Sigmoid colon (tissue), 7 donors: ENCODE results near the gene MAGI2. TPM values are rescaled to one million over a fixed set of nuclear protein-coding genes. Genes with fewer than 3 reads are reported as not detected.

Source experiments
- DNase-seq: peaks from one replicate; pipeline ENCODE4 v3.0.0-alpha.2; 2019
- H3K27ac ChIP-seq, 4 donors: fragments of 200-600 bp; sonication (generic); one replicate each; pipeline ENCODE4 v1.5.1; 2016 to 2019; ENCODE audit warnings: mild to moderate bottlenecking in 1 of 4
- H3K27me3 ChIP-seq, 3 donors: fragments of 200-600 bp; sonication (generic); one replicate each; pipeline ENCODE4 v1.5.1; 2019; ENCODE audit warnings: mild to moderate bottlenecking in 1 of 3
- H3K36me3 ChIP-seq, 4 donors: fragments of 200-600 bp; sonication (generic); one replicate each; pipeline ENCODE4 v1.5.1; 2016 to 2019
- H3K4me1 ChIP-seq, 4 donors: fragments of 200-600 bp; sonication (generic); one replicate each; pipeline ENCODE4 v1.5.1; 2017 to 2019
- H3K4me3 ChIP-seq, 4 donors: fragments of 200-600 bp; sonication (generic); one replicate each; pipeline ENCODE4 v1.5.1; 2017 to 2019; ENCODE audit warnings: mild to moderate bottlenecking in 2 of 4, moderate library complexity in 1 of 4
- H3K9me3 ChIP-seq, 4 donors: fragments of 200-600 bp in 3 of 4; sonication (generic) in 3 of 4; one replicate each; pipeline versions ENCODE4 v1.5.1 to v1.6.1; 2013 to 2019
- CTCF ChIP-seq, 4 experiments: fragments of 450-650 bp in 3 of 4; fragments of 200-600 bp in 1 of 4; IDR thresholded peaks; one replicate each; pipeline ENCODE4 v1.5.1; 2016 to 2019; ENCODE audit warnings: antibody characterized with exemption in 4 of 4, mild to moderate bottlenecking in 3 of 4, moderate library complexity in 2 of 4
- EP300 ChIP-seq, 4 donors: sonication (generic); formaldehyde crosslinking; IDR thresholded peaks; one replicate each; pipeline ENCODE4 v1.6.1; 2017; ENCODE audit warnings: antibody characterized with exemption in 4 of 4
- POLR2A ChIP-seq, 2 donors: fragments of 450-650 bp; IDR thresholded peaks; one replicate each; pipeline ENCODE4 v1.6.1; 2016; ENCODE audit warnings: antibody characterized with exemption in 2 of 2, mild to moderate bottlenecking in 2 of 2, moderate library complexity in 2 of 2
- POLR2AphosphoS5 ChIP-seq, 4 donors: sonication (generic); formaldehyde crosslinking; IDR thresholded peaks; one replicate each; pipeline ENCODE4 v1.6.1; 2017; ENCODE audit warnings: antibody characterized with exemption in 4 of 4
- WGBS, 2 donors: extraction: QIAGEN DNeasy Blood & Tissue Kit; methylation state at CpG; one replicate each; pipeline ENCODE4 v1.1.7; 2013; 5-methylcytosine and 5-hydroxymethylcytosine counted together
- intact Hi-C: fragments of 100-400 bp; cut with DNase I; formaldehyde crosslinking; loops from one replicate; pipeline ENCODE4 v1.15.1; 2023
- polyA plus RNA-seq, 3 donors: library from polyadenylated mRNA; stranded (reverse); fragments of 200-250 nt; gene quantifications; one replicate each; pipeline ENCODE4 v1.2.3, GENCODE V29; 2013
- total RNA-seq, 4 donors: library from RNA; depleted of rRNA; stranded (reverse); fragments of >200 nt; gene quantifications; one replicate each; pipeline ENCODE4 v1.1.0, GENCODE V29; 2016
- donor health status: healthy with polysubstance abuse.
- donor health status: Bipolar disorder and iron deficiency.
- donor health status: healthy.

MAGI2 gene
- total and polyA plus RNA-seq, 7 donors: 0.69 to 26.9 (median 14.7) TPM

- H3K4me1 ChIP-seq: peaks cover 0 to 11% (median 4%) of the 10 kb centered on the region in 4 donors
Observed at GRCh38 chr7:79287981-79288380, 165.5 kb downstream of the MAGI2 start.

GRCh38 chr7:79286181-79286580 is 167.3 kb downstream of the MAGI2 start:
- no peak overlapping the region for H3K4me3 ChIP-seq
- H3K4me1 ChIP-seq: peaks cover 0 to 29% (median 13%) of the 10 kb centered on the region in 4 donors
- no peaks in the 10 kb centered on the region for H3K36me3 ChIP-seq
- H3K9me3 ChIP-seq: no peaks in the 10 kb centered on the region
- no peak overlapping the region for H3K27ac ChIP-seq
- no peak for DNase-seq
- 31 to 47% methylated on average over 1 of the region's 1 CpG for WGBS, 2 donors
- no peaks in the 10 kb centered on the region for H3K27me3 ChIP-seq
- no peak for TF ChIP-seq POLR2A (IDR thresholded peaks at IDR 0.05)
- no peak for TF ChIP-seq CTCF (IDR thresholded peaks at IDR 0.05)
- no peak for TF ChIP-seq EP300 (IDR thresholded peaks at IDR 0.05)
- TF ChIP-seq POLR2AphosphoS5 (IDR thresholded peaks at IDR 0.05): no peak
- intact Hi-C loops: loop anchor here (5.0 kb wide), 1 partner anchor 301 kb away; no protein-coding TSS in a partner anchor

More at GRCh38 chr7:79287981-79288380, 165.5 kb downstream of the MAGI2 start:
- WGBS, 2 donors: 78 to 90% methylated on average over 1 of the region's 1 CpG
- TF ChIP-seq POLR2AphosphoS5 (IDR thresholded peaks at IDR 0.05) (no peak), POLR2A (IDR thresholded peaks at IDR 0.05) (no peak), EP300 (IDR thresholded peaks at IDR 0.05) (no peak), CTCF (IDR thresholded peaks at IDR 0.05) (no peak)
- DNase-seq: no peak
- Histone ChIP-seq H3K9me3 (no peaks in the 10 kb centered on the region), H3K27me3 (no peaks in the 10 kb centered on the region), H3K4me3 (no peak overlapping the region), H3K36me3 (no peaks in the 10 kb centered on the region), H3K27ac (no peak overlapping the region)
- intact Hi-C loops: loop anchor here (5.0 kb wide), 1 partner anchor 299 kb away; no protein-coding TSS in a partner anchor

GRCh38 chr7:79285756-79286155 is 167.7 kb downstream of the MAGI2 start:
- intact Hi-C loops: loop anchor here (5.0 kb wide), 1 partner anchor 302 kb away; no protein-coding TSS in a partner anchor
- DNase-seq: no peak
- Histone ChIP-seq H3K9me3 (no peaks in the 10 kb centered on the region), H3K4me3 (no peak overlapping the region), H3K27ac (no peak overlapping the region), H3K4me1 (peaks cover 0 to 30% (median 15%) of the 10 kb centered on the region in 4 donors), H3K36me3 (no peaks in the 10 kb centered on the region), H3K27me3 (no peaks in the 10 kb centered on the region)
- 76 to 87% methylated on average over 1 of the region's 1 CpG for WGBS, 2 donors
- TF ChIP-seq EP300 (IDR thresholded peaks at IDR 0.05): no peak
- TF ChIP-seq POLR2AphosphoS5 (IDR thresholded peaks at IDR 0.05): no peak

- no peaks in the 10 kb centered on the region for H3K9me3 ChIP-seq
- no peak overlapping the region for H3K4me3 ChIP-seq
- H3K27ac ChIP-seq: no peak overlapping the region
- no peaks in the 10 kb centered on the region for H3K27me3 ChIP-seq
- H3K36me3 ChIP-seq: no peaks in the 10 kb centered on the region
- DNase-seq: no peak
- peaks cover 0 to 30% (median 15%) of the 10 kb centered on the region in 4 donors for H3K4me1 ChIP-seq
- intact Hi-C loops: no loop called here
- TF ChIP-seq POLR2AphosphoS5 (IDR thresholded peaks at IDR 0.05): no peak
- TF ChIP-seq EP300 (IDR thresholded peaks at IDR 0.05): no peak
- no peak for TF ChIP-seq POLR2A (IDR thresholded peaks at IDR 0.05)
- TF ChIP-seq CTCF (IDR thresholded peaks at IDR 0.05): no peak
Observed at GRCh38 chr7:79284211-79284610, 169.3 kb downstream of the MAGI2 start.

- Histone ChIP-seq H3K36me3 (no peaks in the 10 kb centered on the region), H3K27me3 (no peaks in the 10 kb centered on the region), H3K4me3 (no peak overlapping the region), H3K9me3 (no peaks in the 10 kb centered on the region), H3K4me1 (peaks cover 0 to 30% (median 15%) of the 10 kb centered on the region in 4 donors), H3K27ac (no peak overlapping the region)
- no peak for DNase-seq
- TF ChIP-seq POLR2A (IDR thresholded peaks at IDR 0.05): no peak
- TF ChIP-seq EP300 (IDR thresholded peaks at IDR 0.05): no peak
- no peak for TF ChIP-seq POLR2AphosphoS5 (IDR thresholded peaks at IDR 0.05)
- WGBS, 2 donors: 67 to 77% methylated on average over 2 of the region's 2 CpGs
- intact Hi-C loops: no loop called here
Observed at GRCh38 chr7:79282882-79283602, 170.4 kb downstream of the MAGI2 start.
